GM21737 (cell line): ENCODE data around the gene KIRREL3.

Source experiments
- ATAC-seq: cut with Tn5 transposase; IDR thresholded peaks from one replicate; pipeline ENCODE4 v1.9.1; 2021; ENCODE audit warnings: mild to moderate bottlenecking, moderate library complexity; ENCODE audit not compliant: unreplicated experiment

KIRREL3 gene

DNA sequence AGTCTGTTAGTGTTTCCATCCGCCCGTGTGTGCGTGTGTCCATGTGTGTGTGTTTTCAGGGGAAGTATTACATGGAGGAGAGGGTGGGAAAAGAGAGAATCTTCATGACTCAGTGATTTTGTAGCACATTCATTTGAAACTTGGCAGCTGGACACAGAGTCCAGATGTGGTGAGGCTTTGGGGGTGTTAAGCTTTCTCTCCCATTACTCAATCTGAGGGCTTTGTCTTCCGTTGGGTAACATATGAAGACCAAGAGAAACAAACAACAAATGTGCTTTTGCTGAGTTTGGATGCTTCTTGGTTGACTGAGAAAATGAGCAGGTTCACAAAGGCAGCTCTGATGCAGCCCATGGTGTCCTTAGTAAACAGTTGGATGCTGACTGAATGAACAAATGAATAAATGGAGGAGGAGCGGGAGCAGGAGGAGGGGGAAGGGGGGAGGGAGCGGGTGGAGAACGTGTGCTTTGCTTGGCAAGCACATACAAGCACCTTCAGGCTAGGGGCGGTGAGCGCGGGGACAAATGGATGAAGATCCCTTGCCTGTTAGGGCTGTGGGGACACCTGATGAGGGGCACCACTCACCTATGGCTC lies 540.8 kb downstream of the KIRREL3 start:
- no peak for ATAC-seq

DNA sequence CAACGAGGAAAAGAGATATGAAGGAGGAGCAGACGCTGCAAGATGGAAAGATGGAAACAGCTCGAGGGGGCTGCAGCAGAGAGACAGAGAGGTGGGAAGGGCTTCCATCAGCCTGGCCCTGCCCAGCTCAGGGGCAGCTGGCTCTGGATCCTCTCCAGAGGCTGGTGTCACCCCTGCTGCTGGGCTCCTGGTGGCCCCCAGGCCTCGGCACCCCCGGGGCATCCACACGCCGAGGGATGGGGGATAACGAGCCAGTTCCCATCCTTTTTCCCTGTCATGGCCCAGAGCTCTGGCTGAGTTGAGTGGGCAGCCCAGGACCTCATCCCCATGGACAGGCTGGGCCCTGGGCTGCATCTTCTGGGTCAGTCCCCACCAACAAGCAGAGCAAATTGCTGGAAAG lies 542.8 kb downstream of the KIRREL3 start:
- ATAC-seq, result no peak

DNA sequence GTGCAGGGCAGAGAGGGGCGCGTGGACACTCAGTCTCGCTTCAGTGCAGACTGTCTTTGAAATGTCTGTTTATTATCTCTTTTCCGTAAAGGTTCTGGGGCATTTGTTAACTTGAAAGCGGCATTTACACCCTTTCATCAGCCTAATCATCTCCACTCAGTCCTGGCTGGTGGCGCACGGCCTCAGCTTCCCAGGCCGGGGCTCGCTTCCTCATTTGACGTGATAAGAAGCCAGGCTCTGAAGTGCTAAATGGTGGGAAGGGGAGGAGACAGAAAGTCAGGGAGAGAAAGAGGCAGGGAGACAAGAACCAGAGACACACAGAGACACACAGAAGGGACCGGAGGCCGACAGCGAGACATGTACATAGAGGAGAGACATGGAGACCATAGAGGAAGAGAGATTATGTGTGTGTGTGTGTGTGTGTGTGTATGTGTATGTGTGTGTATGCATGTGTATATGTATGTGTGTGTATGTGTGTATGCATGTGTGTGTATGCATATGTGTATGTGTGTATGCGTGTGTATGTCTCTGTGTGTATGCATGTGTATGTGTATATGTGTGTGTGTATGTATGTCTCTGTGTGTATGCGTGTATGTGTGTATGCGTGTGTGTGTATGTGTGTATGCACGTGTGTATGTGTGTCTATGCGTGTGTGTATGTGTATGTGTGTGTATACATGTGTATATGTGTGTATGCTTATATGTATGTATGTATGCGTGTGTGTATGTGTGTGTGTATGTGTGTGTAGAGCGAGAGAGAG lies 543.6 kb downstream of the KIRREL3 start:
- ATAC-seq, result no peak

DNA sequence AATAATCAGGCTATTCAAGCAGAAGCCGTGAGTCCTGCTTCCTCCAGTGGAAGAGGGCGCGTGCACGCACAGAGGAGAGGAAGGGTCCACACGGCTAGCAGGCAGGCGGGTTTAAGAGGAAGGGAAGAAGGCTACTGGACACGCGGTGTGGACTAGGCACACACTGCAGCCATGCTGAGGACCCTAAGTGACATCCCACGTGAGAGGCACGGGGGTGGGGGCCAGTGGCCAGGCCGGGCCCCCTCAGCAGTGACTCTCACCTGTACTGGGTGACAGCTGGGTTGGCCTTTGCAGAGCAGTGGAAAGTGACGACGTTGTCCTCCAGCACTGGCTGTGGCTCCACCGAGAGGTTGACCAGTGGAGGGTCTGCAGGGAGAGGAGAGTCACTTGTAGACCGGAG lies 544.5 kb downstream of the KIRREL3 start:
- no peak for ATAC-seq

DNA sequence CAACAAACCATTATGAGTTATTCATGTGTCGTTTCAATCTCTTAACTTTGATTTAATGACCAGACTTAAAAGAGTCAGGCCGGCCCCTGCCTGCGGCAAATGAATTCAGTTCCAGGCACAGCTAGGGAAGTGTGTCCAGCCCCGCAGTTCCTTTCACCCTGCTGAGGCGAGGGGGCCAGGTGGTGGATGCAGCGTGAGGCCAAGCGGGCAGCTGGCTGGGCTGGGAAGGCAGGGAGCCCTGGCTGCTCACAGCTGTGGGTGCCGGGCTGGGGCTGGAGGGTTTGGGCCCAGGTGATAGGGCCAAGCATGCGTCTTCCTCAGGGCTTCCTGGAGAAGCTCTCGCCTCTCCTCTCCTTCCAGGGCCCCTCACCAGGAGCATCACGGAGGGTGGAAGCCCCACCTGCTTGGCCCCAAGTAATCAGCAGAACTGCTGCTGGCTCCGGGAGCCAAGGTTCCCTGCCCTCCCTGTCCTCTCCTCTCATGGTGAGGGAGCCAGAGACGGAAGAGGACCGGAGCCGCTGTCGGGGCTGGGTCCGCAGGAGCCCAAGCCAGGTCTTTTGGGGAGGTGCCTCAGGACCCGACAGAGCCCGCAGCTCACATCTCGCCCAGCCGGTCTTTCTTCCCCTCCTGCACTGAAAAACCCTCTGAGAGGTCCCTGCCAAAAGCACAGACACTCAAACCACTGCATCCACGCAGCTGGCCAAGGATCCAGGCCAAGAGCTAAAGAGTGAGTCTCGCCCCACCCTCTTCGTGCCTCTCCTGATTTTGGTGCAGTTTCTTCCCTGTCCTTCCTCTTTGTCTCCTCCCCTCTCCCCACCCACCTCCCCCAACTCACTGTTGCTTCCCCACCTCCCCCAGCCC lies 548.1 kb downstream of the KIRREL3 start:
- ATAC-seq, result no peak

DNA sequence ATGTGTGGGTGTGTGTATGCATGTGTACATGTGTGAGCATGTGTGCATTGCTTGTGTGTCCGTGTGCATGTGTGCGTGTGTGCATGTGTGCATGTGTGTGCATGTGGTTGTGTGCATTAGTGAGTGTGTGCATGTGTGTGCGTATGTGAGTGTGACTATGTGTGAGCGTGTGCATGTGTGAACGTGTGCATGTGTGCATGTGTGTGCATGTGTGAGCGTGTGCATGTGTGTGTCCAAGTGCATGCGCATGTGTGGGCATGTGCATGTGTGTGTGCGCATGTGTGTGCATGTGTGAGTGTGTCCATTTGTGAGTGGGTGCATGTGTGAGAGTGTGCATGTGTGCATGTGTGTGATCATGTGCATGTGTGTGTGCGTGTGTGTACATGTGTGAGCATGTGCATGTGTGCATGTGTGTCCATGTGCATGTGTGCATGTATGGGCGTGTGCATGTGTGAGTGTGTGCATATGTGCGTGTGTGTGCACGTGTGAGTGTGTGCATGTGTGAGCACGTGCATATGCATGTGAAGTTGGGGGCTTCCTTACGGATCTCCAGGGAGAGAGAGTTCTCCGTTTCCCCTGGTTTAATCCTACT lies 549.3 kb downstream of the KIRREL3 start:
- ATAC-seq, result no peak

DNA sequence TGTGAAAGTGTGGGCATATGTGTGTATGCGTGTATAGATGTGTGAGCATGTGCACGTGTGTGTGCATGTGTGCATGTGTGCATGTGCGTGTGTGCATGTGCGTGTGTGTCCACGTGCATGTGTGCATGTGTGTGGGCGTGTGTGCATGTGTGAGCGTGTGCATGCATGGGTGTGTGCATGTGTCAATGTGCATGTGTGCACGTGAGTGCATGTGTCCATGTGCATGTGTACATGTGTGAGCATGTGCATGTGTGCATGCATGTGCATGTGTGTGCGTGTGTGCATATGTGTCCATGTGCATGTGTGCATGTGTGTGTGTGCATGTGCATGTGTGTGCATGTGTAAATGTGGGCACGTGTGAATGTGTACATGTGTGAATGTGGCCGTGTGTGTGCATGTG lies 549.8 kb downstream of the KIRREL3 start:
- no peak for ATAC-seq

DNA sequence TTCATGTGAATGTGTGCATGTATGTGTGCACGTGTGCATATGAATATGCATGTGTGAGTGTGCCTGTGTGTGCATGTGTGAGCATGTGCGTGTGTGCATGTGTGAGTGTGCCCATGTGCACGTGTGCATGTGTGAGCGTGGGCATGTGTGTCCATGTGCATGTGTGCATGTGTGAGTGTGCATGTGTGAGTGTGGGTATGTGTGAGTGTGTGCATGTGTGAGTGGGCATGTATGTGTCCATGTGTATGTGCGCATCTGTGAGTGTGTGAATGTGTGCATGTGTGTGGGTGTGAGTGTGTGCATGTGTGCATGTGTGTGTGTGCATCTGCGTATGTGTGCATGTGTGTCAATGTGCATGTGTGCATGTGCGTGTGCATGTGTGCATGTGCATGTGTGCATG lies 550.4 kb downstream of the KIRREL3 start:
- ATAC-seq, result no peak

DNA sequence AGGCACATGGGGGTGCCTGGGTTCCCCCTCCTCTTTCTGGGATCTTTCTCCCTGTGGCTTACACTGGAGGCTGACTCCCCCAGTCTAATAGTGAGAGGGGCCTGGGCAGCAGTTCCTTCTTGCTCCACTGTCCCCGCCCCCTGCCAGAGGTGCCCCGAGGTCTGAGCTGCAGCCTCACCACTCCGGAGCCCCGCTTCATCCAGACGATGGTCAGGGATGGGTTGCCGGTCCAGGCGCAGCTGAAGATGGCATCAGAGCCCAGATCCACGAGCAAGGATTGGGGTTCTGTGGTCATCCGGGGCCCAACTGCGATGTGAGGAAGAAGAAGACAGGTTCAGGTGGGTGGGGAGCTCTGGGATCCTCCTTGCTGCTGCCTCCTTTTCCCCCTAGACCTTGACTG lies 554.0 kb downstream of the KIRREL3 start:
- ATAC-seq, result no peak

DNA sequence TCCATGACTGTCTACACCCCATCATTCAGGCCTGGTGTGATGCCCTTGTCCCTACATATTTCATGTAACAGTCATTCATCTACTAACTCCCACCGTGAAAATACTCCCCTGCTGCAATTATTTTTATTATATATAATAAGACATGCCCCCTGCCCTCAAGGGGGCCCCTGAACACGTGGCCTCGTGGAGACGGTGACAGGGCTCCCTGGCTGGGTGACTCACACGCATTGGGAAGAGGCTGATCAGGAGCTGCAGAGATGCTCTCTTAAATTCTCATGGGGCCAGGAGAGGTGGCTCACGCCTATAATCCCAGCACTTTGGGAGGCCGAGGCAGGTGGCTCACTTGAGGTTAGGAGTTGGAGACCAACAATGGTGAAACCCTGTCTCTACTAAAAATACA lies 556.5 kb downstream of the KIRREL3 start:
- no peak for ATAC-seq

DNA sequence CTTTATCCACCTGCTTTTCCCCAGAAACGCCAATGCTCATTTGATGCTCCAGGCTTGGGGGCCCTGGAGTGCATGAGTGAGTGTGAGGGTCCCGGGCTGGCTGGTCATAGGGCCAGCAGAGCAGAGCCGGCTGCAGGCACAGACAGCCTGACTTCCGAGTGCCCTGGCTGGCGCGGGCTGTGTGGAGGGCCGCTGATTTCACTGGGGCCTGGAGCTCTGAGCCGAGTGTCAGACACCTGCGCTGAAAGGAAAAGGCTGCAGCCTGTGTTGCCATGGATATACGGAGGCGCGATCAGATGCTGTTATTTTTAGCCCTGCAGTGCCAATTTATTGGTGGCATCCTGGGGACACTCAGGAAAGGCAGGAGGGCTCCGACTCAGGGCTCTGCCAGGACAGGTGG lies 557.5 kb downstream of the KIRREL3 start:
- ATAC-seq, result no peak

DNA sequence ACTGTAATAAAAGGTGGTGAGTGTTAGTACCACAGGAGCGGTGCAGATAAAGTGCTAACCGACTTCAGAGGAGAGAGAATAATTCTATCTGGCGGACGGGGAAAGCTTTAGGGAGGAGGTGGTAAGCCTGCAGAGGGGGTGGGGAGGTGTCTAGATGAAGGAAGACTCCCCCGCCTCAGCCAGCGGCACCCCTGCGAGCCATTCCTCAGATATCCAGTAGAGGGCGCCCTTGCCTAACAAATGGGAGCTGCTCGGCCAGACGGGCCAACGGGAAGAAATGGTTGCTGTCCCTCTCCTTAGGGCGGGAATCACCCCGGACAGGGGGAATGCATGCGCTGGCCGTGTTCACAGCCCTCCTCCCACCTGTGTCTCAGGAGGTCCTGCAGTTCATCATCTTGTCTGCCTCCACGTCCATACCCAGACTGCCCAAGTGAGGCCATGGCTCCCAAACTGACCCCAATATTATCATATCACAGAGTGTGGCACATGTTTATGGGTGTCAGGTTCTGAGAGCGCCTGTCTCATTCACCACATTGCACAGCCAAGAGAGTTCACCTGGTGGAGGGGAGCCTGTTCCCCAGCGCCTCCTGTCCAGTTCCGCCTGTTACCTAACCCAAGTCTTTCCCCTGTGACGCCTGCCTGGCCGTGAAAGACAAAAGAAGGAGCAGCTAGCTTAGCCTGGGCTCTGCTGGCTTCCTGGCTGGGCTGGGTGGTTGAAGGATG lies 559.6 kb downstream of the KIRREL3 start:
- ATAC-seq, result no peak

DNA sequence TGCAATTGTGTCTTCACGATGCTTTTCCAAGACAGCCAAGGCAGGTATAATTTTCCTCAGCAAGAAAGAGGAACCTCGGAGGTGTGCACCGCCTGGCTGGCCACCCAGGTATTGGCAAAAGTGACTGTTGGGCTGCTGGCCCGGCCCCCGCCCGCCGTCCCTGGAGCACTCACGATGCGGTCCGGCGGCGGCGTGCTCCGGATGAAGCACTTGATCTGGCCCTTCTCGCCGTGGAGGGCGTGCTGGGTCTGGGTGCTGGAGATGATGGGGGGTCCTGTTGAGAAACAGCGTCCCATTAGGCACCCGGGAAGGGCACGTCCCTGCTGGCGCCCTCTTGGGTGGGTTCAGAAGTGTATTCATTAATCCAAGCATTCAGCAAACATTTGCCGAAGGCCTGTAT lies 560.3 kb downstream of the KIRREL3 start:
- ATAC-seq, result no peak

DNA sequence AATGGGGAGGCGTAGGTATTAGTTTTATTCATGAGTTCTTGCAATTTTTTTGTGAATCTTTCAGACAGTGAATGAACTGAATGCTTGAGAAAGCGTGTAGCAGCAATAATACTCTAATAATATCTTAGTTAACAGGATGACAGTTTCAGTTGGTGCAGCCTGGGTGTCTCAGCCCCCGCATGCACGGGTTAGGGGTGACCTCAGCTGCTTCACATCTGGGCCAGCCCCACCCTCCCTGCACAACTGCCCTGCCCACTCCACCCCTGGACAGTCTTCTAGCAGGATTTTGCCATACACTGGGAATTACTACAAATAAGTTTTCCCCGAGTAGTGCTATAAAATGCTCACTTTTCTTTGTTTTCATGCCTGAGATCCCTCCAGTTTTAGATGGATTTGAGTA lies 561.9 kb downstream of the KIRREL3 start:
- no peak for ATAC-seq

DNA sequence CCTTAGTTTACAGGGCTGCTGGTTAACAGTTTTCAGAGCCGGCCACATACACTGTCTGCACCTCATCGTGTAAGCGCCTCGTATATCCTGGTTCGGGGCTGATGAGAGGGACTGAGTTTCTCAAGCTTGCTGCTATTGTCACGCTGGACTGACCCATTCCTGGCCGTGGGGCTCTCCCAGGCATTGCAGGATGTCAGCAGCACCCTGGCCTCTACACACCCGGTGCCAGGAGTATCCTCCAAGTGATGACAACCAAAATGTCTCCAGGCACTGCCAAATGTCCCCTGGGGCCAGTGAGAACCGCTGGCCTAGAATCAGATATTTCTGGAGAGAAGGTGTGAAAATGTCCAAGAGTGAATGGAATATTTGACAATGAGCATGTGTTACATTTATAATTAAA lies 562.3 kb downstream of the KIRREL3 start:
- no peak for ATAC-seq

DNA sequence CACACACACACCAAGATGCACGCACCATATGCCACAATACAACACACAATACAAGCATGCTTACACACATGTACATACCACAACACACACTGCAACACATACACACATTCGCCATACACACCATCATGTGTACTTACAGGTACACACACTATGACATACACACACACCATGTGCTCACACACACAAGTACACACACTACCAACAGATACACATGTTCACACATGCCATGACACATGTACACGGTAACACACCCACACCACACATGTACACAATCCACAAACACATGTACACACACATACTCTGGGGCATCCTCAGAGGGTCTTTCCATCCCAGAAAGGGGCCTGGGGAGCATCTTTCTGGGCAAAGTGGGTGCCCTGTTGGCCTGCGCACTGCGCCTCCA lies 562.8 kb downstream of the KIRREL3 start:
- no peak for ATAC-seq

DNA sequence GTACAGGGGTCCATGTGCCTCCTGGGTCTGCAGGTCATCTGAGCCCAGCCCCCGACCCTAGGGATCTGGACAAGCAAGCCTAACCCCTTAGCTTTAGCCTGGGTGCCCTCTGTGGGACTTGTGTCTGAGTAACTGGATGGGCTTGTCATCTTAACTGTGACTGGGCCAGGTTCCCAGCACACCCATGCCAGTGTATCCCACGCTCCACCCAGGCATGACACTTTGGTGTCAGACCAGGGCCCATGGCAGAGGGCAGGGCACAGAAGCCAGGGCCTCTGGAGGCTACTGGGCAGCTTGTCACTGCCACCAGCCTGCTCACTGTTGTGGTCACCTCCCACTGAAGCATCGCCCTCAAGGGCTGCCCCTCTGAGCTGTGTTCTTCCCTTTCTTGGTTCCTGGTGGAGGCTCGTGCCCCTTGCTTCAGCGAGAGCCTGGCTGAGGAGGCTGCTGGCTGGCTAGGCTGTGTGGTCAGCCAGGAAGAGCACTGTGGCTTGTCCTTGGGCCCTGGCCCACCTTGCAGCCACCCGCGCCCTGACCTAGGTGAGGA lies 564.3 kb downstream of the KIRREL3 start:
- no peak for ATAC-seq

DNA sequence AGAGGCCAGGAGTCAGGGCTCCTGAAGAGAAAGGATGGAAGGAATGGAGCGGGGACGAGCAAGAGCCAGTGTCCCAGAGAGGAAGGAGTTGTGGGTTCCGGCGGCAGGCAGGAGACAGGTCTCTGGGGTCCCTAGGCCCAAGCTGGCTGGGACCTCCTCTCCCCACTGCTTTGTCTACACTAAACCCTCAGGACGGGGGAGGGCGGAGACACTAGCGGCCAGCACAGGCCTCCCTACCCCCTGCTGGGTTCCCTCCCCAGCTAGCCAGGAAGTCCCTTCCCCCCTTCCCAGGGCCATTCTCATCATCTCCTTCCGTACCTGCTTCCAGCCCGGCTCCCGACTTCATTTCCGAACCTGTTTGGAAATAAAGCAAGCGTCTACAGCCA lies 565.6 kb downstream of the KIRREL3 start:
- no peak for ATAC-seq

DNA sequence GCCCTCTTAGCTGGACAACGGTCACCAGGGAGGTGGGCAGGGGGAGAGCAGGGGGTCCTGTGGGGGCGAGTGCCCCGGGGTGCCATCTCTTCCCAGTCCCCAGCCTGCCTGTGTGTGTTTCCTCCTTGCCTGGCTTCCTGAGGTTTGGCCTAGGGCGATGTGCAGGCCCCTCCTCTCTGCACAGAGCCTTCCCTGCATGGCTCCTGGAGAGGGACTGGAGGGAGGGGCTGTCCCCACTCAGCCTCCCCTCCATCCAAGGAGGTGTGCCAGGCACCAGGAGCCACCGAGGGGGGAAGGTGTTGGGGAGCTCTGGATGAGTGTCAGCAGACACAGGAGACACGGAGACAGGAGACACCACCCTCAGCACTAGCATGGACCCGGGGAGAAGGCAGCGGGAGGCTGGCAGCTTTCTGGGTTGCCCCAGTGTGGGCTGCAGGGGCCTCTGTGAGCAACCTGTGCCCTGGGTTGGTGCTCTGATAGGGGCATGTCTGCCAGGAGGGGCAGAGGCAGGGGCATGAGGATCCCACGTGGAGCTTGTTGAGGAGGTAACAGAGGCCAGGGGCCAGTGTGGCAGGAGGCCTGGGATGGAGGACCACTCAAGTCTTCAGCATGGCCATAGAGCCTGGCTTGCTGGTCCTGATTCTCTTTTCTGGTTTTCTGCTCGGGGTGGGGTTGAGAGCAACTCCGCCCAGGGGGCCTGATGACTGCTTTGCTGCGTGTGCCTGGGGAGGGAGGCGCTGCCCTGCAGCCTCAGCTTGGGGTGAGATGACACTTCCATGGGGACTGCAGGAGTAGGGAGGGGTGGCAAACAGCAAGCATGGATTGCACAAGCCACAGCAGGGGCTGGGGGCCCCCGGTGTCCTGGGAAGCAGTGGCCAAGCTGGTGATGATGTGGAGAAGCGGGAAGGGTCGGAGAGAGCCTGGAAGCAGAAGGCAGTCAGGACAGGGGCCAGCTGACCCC lies 566.3 kb downstream of the KIRREL3 start:
- ATAC-seq, result no peak
